ENCODE results near the gene TMEM52. TPM values are rescaled to one million over a fixed set of nuclear protein-coding genes. Genes with fewer than 3 reads are reported as not detected.

TMEM52 gene
- total and polyA plus RNA-seq, 9 of the 15 experiments (the other 6 are each of a cell fraction or from before 2014, with no cell fraction given) = 0.37 to 22.5 (median 6.8) TPM

- no peak for TF ChIP-seq EGR1 (conservative IDR thresholded peaks at IDR 0.05)
- TF ChIP-seq CBX3 (IDR thresholded peaks at IDR 0.05; ENCODE audit: borderline replicate concordance in 1 of 2, low read length in 2 of 2) = no peak
- no peak for TF ChIP-seq MTA2 (IDR thresholded peaks at IDR 0.05; ENCODE audit: low read depth)
- TF ChIP-seq SMC3 (conservative IDR thresholded peaks at IDR 0.05; ENCODE audit: insufficient read depth, low read depth, low read length) = peak; percentile 91
- no peak; the same call in 1 of the 2 replicates for TF ChIP-seq ZNF407 (IDR thresholded peaks at IDR 0.05; ENCODE audit: low read depth)
- TF ChIP-seq RFX1 (IDR thresholded peaks at IDR 0.05) = no peak
- peak; percentile 69; the same call in 1 of the 2 replicates for TF ChIP-seq XRCC5 (IDR thresholded peaks at IDR 0.05; ENCODE audit: low read depth, low read length)
- TF ChIP-seq STAT6 (CRISPR knock-in tag; IDR thresholded peaks at IDR 0.05) = no peak; the same call in 1 of the 2 replicates
- TF ChIP-seq MLX (CRISPR knock-in tag; conservative IDR thresholded peaks at IDR 0.05) = no peak
- TF ChIP-seq PCBP1 (IDR thresholded peaks at IDR 0.05; ENCODE audit: low read depth, low read length, poor library complexity, severe bottlenecking) = no peak
- no peak for TF ChIP-seq PRDM10 (IDR thresholded peaks at IDR 0.05; ENCODE audit: partially characterized antibody)
Measured at GRCh38 chr1:1959840-1960479, 40.9 kb upstream of the TMEM52 start (continued).

Data from K562 (cell line).